Fibroblast of villous mesenchyme (primary cell): ENCODE results near the gene FOXJ1. TPM values are rescaled to one million over a fixed set of nuclear protein-coding genes. Genes with fewer than 3 reads are reported as not detected.

Experiments
- DNase-seq: peaks from one replicate; pipeline ENCODE4 v3.0.0-alpha.2; 2010; ENCODE audit warnings: low read depth
- H3K4me3 ChIP-seq: 2 replicates; pipeline ENCODE4 v1.5.1; 2011; ENCODE audit warnings: low read depth, mild to moderate bottlenecking, low read length
- total RNA-seq: library from RNA; depleted of rRNA; stranded (reverse); fragments of >200 nt; gene quantifications from 2 replicates; pipeline ENCODE4 v1.2.3, GENCODE V29; 2012
- TF ChIP-seq, protein P1 (sequence below): IDR thresholded peaks from 2 replicates; pipeline ENCODE4 v1.5.1; 2012; ENCODE audit warnings: low read depth, mild to moderate bottlenecking, low read length; ENCODE audit not compliant: insufficient read depth

Gene FOXJ1
- total RNA-seq, 1 donor: not detected

DNA sequence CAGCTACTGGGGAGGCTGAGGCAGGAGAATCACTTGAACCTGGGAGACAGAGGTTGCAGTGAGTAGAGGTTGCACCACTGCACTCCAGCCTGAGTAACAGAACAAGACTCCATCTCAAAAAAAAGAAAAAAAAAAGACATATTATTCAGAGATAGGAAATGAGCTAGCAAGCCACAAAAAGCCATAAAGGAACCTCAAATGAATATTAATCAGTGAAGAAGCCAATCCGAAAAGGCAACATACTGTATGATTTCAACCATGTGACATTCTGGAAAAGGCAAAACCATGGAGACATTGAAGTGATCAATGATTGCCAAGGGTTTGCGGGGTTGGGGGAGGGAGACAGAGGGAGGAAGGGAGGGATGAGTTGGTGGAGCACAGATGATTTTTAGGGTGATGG is 29.1 kb downstream of the FOXJ1 start:
- TF ChIP-seq, protein P1, sequence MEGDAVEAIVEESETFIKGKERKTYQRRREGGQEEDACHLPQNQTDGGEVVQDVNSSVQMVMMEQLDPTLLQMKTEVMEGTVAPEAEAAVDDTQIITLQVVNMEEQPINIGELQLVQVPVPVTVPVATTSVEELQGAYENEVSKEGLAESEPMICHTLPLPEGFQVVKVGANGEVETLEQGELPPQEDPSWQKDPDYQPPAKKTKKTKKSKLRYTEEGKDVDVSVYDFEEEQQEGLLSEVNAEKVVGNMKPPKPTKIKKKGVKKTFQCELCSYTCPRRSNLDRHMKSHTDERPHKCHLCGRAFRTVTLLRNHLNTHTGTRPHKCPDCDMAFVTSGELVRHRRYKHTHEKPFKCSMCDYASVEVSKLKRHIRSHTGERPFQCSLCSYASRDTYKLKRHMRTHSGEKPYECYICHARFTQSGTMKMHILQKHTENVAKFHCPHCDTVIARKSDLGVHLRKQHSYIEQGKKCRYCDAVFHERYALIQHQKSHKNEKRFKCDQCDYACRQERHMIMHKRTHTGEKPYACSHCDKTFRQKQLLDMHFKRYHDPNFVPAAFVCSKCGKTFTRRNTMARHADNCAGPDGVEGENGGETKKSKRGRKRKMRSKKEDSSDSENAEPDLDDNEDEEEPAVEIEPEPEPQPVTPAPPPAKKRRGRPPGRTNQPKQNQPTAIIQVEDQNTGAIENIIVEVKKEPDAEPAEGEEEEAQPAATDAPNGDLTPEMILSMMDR: no peak
- DNase-seq: no peak
- H3K4me3 ChIP-seq: no peak overlapping the region

DNA sequence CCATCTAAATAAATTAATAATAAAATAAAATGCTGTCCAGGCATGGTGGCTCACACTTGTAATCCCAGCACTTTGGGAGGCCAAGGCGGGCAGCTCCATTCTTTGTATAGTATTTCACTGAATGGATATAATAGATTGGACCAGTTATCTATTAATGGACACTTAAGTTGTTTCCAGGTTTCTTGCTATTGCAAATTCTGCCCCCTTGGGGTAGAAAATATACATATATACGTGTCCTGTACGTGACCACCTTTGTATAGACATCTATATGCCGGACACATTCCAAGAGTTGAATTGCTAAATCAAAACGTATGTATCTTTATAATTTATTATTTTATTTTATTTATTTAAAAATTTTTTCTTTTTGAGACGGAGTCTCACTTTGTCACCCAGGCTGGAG is 33.5 kb downstream of the FOXJ1 start:
- TF ChIP-seq, protein P1: peak; percentile 26
- peak; percentile 23 for DNase-seq
- no peak overlapping the region for H3K4me3 ChIP-seq

DNA sequence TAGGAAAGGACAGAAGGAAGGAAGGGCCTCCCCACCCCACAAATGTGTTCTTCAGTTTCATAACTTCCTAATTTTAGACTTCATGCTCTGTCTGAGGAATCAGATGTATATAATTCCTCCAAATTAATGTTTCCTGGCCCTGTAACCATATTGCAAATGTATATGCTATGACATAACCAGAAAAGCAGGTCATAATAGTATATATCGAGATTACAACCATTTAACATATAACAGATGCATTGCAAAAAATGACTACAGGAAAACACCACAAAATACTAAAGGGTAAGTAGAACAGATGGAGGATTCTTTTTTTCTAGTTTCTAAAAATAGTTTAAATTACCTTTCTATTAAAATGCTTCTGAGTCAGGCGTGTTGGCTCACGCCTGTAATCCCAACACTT is 34.3 kb downstream of the FOXJ1 start:
- TF ChIP-seq, protein P1: no peak
- no peak overlapping the region for H3K4me3 ChIP-seq
- no peak for DNase-seq

DNA sequence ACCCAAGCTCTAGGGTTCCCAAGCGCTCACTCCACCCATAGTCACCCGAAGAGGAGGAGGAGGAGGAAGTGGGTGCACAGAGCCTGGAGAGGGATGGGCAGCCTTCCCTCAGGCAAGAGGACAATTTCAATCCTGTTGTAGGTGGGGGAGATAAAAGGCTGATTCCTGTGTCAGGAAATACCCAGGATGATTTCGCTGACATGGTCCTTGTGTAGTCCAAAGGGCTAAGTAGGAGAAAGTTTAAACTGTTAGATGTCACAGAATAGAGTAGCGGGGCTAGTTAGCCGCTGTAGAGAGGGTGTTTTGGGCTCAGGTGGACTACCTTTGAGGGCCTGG is 36.2 kb downstream of the FOXJ1 start:
- H3K4me3 ChIP-seq: no peak overlapping the region
- no peak for DNase-seq
- TF ChIP-seq, protein P1: no peak

DNA sequence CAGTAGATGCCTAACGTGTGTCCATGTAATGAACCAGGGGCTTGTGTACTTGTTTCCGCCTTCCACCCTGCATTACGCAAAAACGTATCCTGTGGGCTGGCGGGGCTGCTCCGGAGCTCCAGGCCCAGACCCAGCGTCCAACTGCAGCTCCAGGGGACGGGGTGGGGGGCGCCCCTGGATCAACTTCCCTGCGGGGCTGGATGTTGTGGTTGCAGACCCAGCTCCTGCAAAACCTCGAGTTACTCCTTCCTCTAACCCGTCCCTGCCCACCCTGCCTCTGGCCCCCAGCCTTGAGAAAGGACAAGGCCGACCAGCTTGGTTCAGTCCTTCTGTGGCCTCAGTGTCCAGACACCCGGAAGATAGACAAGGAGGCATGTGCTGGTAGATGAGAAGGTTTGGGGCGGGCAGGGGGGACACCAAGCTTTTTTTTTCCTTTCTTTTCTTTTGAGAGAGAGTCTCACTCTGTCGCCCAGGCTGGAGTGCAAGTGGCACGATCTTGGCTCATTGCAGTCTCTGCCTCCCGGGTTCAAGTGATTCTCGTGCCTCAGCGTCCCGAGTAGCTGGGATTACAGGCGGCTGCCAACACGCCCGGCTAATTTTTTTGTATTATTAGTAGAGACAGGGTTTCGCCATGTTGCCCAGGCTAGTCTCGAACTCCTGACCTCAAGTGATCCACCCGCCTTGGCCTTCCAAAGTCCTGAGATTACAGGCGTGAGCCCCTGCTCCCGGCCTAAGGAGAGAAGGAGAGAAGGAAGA is 36.7 kb downstream of the FOXJ1 start:
- TF ChIP-seq, protein P1: no peak
- peak overlapping the region; percentile 94 for H3K4me3 ChIP-seq
- DNase-seq: no peak

DNA sequence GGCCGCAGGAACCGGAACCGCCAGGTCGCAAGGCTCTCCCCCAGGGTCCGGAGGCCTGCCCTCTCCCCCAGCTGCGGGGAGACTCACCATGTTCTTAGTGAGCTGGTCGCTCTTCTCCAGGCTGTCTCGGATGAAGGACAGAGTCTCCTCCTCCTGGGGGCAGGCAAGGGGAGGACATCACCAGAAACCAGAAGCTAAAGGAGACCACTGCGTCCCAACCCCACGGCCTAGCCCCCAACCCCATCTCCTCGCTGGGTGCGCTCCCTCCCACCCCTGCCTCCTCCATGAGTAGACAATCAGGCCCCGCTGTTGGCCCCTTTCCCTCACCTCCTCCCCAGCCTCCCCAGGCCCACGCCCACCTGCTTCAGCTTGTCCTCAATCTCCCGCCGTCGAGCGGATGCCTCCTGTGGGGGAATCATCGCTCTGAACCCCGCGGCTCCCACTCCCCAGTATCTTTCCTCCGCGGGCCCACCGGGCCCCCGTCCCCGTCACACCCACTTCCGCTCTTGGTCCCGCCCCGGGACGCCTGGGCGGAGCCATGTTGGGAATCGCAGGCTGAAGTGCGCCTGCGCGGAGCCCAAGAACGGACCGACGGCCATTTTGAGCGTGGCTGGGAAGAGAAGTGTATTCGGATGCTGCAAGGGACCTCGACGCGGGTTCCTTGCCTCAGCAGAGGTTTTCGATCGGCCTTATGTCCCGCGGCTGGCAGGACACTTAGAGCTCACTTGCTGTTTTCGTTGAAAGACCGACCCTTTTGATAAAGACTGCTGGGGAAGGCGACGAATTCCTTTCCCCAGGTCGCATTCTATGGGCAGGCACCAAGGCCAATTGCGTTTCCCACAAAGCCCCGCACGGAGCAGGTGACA is 37.5 kb downstream of the FOXJ1 start, which contains the start of gene EXOC7:
Gene EXOC7, minus strand, starts transcription at position 514 of the 866 bp plus-strand sequence. Its CDS starts 95 bp downstream, at position 419.
- peak; percentile 91 for DNase-seq
- peak within 1 kb of the TSS; percentile 94 for H3K4me3 ChIP-seq
- TF ChIP-seq, protein P1: no peak
